Stimulated activated CD8-positive, alpha-beta memory T cell treated with anti-CD3 and anti-CD28 coated beads, Interleukin-15, amount 100 ng/mL, for 48 hours (primary cell): Measurements from ENCODE around the gene SCN8A.
A peak's percentile ranks its signal among the peaks of the same experiment; 100 is the strongest.
"Not testable (repeated sequence)": the region's sequence is repeated elsewhere in the genome, so short reads cannot be mapped to it uniquely, and the experiment has no call there.

ENCODE experiments used
- DNase-seq, 2 donors: peaks; one replicate each; pipeline ENCODE4 v3.0.0-alpha.2; 2020; ENCODE audit warnings: low read depth in 2 of 2

The SCN8A gene

GRCh38 chr12:51766067-51766676 is 175.1 kb downstream of the SCN8A start:
- no peak for DNase-seq

- no peak for DNase-seq
These were observed 180.0 kb downstream of the SCN8A start for GRCh38 chr12:51771008-51771407.

GRCh38 chr12:51773145-51773869 is 182.3 kb downstream of the SCN8A start:
- DNase-seq = no peak

GRCh38 chr12:51774933-51775332 is 183.9 kb downstream of the SCN8A start:
- no peak for DNase-seq

- DNase-seq = no peak
These were observed 186.4 kb downstream of the SCN8A start for GRCh38 chr12:51777457-51777856.

- no peak for DNase-seq
These were observed 186.9 kb downstream of the SCN8A start for GRCh38 chr12:51777973-51778372.

GRCh38 chr12:51779876-51780275 is 188.8 kb downstream of the SCN8A start:
- no peak for DNase-seq

GRCh38 chr12:51784688-51785087 is 193.7 kb downstream of the SCN8A start:
- no peak for DNase-seq

GRCh38 chr12:51785906-51786305 is 194.9 kb downstream of the SCN8A start:
- no peak for DNase-seq

DNA sequence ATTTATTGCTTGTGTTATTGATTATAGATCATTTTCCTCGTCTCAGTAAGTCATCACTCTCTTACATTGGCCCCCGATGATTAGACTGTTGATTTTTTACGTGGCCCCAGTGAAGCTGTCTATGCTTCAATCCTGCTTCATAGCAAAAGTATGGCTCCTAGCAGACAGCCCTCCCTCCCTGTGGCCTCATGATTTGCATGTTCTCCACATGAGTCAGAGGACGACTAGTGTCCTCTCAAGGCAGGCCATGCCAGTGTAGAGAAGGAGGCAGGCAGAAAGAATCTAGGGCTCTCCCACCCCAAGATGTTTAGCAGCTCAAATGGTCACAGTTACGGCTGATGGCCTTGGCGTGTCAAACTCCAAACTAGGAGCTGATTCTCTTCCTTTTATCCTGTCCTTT is 197.8 kb downstream of the SCN8A start:
- no peak for DNase-seq

- no peak for DNase-seq
These were observed 201.4 kb downstream of the SCN8A start for GRCh38 chr12:51792417-51792816.

GRCh38 chr12:51793201-51793600 is 202.2 kb downstream of the SCN8A start:
- DNase-seq = no peak

- no peak for DNase-seq
These were observed 206.3 kb downstream of the SCN8A start for GRCh38 chr12:51797301-51797700.

DNA sequence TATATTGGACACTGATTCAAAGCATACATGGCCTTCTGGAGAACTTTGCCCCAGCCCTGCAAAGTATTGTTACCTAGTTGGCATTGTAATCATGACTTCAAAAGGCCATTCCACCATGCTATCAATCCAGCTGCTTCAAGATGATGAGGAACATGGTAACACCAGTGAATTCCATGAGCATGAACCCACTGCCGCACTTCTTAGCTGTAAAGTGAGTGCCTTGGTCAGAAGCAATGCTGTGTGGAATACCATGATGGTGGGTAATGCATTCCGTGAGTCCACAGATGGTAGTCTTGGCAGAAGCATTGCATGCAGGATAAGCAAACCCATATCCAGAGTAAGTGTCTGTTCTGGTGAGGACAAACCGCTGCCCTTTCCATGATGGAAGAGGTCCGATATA is 207.0 kb downstream of the SCN8A start:
- DNase-seq = not testable (repeated sequence)

DNA sequence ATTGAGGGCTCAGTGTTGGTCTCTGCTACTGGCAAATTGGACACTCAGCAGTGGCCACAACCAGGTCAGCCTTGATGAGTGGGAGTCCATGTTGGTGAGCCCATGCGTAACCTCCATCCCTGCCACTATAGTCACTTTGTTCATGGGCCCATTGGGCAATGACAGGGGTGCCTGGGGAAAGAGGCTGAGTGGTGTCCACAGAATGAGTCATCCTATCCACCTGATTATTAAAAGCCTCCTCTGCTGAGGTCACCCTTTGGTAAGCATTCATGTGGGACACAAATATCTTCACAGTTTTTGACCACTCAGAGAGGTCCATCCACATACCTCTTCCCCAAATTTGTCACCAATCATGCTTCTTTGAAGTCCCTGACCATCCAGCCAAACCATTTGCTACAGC is 207.5 kb downstream of the SCN8A start:
- no peak for DNase-seq

DNA sequence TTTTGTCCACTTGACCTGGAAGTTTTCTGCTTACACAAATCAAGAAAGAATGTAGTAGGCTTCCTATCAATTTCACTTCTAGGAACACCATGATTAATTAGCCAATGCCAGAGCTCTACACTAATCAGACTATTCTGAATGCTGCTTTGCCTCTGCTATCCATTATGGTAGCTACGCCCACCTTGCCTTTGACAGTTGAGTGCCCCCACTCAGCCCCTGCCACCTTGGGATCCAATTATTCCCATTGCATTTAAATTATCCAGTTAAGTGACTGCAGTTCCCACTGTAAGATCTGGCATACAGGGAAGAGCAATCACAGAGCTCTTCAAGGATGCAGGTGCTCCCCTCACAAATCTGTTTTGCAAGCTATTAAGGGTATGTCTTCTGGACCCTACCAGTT is 210.0 kb downstream of the SCN8A start:
- no peak for DNase-seq

DNA sequence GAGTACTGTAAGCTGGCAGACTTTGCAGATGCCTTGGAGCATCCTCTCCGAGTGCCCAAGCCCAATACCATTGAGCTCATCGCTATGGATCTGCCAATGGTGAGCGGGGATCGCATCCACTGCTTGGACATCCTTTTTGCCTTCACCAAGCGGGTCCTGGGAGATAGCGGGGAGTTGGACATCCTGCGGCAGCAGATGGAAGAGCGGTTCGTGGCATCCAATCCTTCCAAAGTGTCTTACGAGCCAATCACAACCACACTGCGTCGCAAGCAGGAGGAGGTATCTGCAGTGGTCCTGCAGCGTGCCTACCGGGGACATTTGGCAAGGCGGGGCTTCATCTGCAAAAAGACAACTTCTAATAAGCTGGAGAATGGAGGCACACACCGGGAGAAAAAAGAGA is 215.9 kb downstream of the SCN8A start:
- DNase-seq = no peak

DNA sequence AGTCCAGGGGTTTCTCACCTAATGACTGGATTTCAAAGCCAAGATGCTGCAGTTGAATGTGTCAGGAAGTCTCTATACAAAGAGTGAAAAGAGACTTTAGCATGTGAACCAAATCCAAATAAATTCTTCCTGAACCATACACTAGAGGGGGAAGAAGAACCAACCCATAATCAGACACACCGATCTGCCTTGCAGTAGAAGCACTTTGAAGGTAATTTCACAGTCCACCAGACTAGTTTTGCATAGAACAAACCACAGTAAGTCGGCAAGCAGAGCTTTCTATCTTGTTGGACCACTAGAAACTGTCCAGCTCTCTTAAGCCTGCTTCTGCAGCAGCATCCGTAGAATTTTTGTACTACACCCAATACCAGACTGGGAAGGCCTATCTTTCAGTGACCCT is 218.2 kb downstream of the SCN8A start:
- DNase-seq = no peak

GRCh38 chr12:51811203-51812202 is 220.5 kb downstream of the SCN8A start:
- DNase-seq = no peak

GRCh38 chr12:51812871-51813270 is 221.8 kb downstream of the SCN8A start:
- DNase-seq = no peak

- no peak for DNase-seq
These were observed 222.9 kb downstream of the SCN8A start for GRCh38 chr12:51813931-51814310.

- peak; percentile 32 to 51 for DNase-seq
These were observed 223.5 kb downstream of the SCN8A start for GRCh38 chr12:51814311-51815088.
